ENCODE results near the gene PARD6G.

DNA sequence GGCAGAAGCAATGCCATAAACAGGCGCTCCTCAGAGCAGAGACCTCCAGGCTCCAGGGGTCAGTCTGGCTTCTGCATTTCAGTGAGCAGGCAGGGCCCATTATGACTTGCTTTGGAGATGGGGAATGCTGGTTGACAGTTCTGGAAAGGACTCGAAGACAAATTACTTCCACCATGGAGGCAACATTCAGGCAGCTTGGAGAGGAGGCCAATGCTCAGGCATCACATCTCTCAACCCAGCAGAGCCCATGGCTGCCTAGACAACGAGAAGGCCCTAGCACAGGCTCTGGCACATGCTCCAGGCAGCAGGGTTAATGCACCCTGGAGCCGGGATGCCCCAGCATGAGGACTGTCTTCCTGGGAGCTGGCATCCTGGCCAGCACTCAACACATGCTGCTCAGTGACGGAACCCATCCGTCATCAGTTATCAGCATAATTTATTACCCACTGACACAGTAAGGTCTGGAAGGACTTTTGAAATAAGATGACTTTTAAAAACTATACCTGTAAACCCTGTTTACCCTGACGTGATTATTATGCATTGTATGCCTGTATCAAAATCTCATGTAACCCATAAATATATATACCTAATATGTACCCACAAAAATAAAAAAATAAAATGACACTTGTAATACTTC is 85.4 kb downstream of the PARD6G start:
- TF ChIP-seq, protein P1, sequence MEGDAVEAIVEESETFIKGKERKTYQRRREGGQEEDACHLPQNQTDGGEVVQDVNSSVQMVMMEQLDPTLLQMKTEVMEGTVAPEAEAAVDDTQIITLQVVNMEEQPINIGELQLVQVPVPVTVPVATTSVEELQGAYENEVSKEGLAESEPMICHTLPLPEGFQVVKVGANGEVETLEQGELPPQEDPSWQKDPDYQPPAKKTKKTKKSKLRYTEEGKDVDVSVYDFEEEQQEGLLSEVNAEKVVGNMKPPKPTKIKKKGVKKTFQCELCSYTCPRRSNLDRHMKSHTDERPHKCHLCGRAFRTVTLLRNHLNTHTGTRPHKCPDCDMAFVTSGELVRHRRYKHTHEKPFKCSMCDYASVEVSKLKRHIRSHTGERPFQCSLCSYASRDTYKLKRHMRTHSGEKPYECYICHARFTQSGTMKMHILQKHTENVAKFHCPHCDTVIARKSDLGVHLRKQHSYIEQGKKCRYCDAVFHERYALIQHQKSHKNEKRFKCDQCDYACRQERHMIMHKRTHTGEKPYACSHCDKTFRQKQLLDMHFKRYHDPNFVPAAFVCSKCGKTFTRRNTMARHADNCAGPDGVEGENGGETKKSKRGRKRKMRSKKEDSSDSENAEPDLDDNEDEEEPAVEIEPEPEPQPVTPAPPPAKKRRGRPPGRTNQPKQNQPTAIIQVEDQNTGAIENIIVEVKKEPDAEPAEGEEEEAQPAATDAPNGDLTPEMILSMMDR (conservative IDR thresholded peaks at IDR 0.05; ENCODE audit: low read depth, low read length) = no peak
- no peak for TF ChIP-seq EZH2phosphoT487 (IDR thresholded peaks at IDR 0.05; ENCODE audit: borderline replicate concordance, low read length)

All from PC-3 (cell line).